Prostate gland (tissue), 2 donors: ENCODE results near the gene SAMSN1.

Source experiments
- CTCF ChIP-seq, 4 experiments: fragments of 200-600 bp in 2 of 4; fragments of 450-650 bp in 2 of 4; sonication (generic) in 2 of 4; IDR thresholded peaks; 1 replicate in 3 of 4; 2 replicates in 1 of 4; pipeline ENCODE4 v1.5.1; 2016 to 2019; ENCODE audit warnings: antibody characterized with exemption in 4 of 4, mild to moderate bottlenecking in 2 of 4, moderate library complexity in 2 of 4
- POLR2A ChIP-seq: fragments of 450-650 bp; IDR thresholded peaks from one replicate; pipeline ENCODE4 v1.6.1; 2016; ENCODE audit warnings: antibody characterized with exemption, mild to moderate bottlenecking
- POLR2AphosphoS5 ChIP-seq: sonication (generic); formaldehyde crosslinking; IDR thresholded peaks from one replicate; pipeline ENCODE4 v1.6.1; 2017; ENCODE audit warnings: antibody characterized with exemption

GRCh38 chr21:14452031-14452726, 93.9 kb downstream of the SAMSN1 start:
- TF ChIP-seq CTCF (IDR thresholded peaks at IDR 0.05) = no peak
- TF ChIP-seq POLR2A = no peak
- TF ChIP-seq POLR2AphosphoS5 = no peak
